Brain microvascular endothelial cell (primary cell): Measurements from ENCODE around the gene CREB5.

Source experiments
- DNase-seq: peaks from one replicate; pipeline ENCODE4 v3.0.0-alpha.2; 2020
- H3K27ac ChIP-seq: fragments of 250-450 bp; sonication (Bioruptor Pico); 2 replicates; pipeline ENCODE4 v1.5.1; 2020; ENCODE audit warnings: mild to moderate bottlenecking, moderate library complexity
- H3K27me3 ChIP-seq: fragments of 250-450 bp; sonication (Bioruptor Pico); replicated peaks from 2 replicates; pipeline ENCODE4 v1.5.1; 2020; ENCODE audit warnings: mild to moderate bottlenecking
- H3K36me3 ChIP-seq: fragments of 250-450 bp; sonication (Bioruptor Pico); replicated peaks from 2 replicates; pipeline ENCODE4 v1.5.1; 2020; ENCODE audit warnings: mild to moderate bottlenecking
- H3K4me3 ChIP-seq: 2 replicates; pipeline ENCODE4 v1.5.1; 2011; ENCODE audit warnings: low read depth, mild to moderate bottlenecking, control low read depth, low read length, moderate library complexity
- in situ Hi-C: cut with HindIII; loops from 2 replicates; pipeline ENCODE4 v1.10.0; 2017; ENCODE audit warnings: low sequenced_read_pairs, low pct_ligation_motif_present
- TF ChIP-seq, protein P1 (sequence below): IDR thresholded peaks from 2 replicates; pipeline ENCODE4 v1.5.1; 2011; ENCODE audit warnings: low read depth, mild to moderate bottlenecking, moderate library complexity, low read length, control low read depth, inconsistent platforms; ENCODE audit errors: missing control alignments

The CREB5 gene

DNA sequence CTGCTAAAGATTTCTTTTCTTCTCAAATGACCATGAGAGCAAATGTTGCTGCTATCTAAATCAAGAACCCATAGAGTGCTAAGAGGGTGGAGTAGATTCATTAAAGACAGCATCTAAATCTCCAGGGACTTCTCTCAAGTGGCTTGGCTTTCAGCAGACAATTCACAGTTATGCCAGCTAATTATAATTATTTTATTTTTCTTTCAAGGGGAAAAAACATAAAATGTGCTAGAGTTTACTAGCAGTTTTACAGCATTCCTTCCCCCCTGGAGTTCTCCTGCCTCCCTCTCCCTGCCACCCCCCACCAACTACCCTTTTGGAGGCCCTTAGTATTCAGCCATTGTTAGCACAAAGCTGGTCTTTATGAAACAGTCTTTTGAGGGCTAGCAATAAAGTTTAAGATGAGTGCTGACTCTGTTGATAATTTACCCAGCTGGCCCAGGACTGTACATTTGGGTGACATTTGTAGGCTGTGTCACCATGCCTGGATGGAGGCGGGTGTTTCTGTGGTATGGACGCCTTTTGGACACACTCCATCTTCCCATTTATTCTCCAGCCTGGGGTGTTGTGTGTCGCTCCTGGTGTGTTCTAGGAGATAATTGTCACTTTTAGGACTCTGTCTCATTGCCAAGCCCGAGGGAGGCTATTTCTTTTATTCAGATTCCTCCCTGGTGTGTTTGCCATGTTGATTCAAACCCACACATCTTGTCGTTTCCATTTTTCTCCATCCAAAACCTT, 160.2 kb downstream of the CREB5 start:
- TF ChIP-seq, protein P1, sequence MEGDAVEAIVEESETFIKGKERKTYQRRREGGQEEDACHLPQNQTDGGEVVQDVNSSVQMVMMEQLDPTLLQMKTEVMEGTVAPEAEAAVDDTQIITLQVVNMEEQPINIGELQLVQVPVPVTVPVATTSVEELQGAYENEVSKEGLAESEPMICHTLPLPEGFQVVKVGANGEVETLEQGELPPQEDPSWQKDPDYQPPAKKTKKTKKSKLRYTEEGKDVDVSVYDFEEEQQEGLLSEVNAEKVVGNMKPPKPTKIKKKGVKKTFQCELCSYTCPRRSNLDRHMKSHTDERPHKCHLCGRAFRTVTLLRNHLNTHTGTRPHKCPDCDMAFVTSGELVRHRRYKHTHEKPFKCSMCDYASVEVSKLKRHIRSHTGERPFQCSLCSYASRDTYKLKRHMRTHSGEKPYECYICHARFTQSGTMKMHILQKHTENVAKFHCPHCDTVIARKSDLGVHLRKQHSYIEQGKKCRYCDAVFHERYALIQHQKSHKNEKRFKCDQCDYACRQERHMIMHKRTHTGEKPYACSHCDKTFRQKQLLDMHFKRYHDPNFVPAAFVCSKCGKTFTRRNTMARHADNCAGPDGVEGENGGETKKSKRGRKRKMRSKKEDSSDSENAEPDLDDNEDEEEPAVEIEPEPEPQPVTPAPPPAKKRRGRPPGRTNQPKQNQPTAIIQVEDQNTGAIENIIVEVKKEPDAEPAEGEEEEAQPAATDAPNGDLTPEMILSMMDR = no peak
- no peak overlapping the region for H3K27ac ChIP-seq
- H3K4me3 ChIP-seq = no peak overlapping the region
- no peaks in the 10 kb centered on the region for H3K27me3 ChIP-seq
- H3K36me3 ChIP-seq = no peaks in the 10 kb centered on the region
- DNase-seq = no peak
- in situ Hi-C loops = no loop called here

DNA sequence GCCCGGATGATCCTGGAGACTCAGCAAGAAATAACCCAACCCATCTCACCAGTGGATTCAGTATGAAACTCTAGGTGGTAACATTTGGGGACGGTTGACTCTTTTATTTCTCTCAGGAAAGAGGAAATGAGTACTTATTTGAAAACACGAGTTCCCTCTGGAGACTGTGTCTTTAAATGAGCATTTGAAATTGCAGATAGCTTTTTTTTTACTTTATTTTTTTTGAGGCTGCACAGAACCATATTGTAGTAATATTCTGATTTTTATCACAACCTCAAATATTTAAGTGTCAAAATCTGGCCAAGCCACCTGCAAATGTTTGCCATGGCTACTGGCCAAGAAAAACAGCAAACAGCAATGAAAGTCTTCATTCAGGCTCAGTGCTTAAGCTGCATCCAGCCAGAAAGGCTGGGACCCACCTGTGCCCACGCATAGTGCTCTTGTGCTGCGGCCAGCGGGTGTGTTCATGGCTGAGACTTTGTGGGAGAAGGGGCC, 160.8 kb downstream of the CREB5 start:
- TF ChIP-seq, protein P1 = no peak
- Histone ChIP-seq H3K27ac (no peak overlapping the region), H3K36me3 (no peaks in the 10 kb centered on the region), H3K4me3 (no peak overlapping the region), H3K27me3 (no peaks in the 10 kb centered on the region)
- in situ Hi-C loops = no loop called here
- DNase-seq = peak; percentile 68

DNA sequence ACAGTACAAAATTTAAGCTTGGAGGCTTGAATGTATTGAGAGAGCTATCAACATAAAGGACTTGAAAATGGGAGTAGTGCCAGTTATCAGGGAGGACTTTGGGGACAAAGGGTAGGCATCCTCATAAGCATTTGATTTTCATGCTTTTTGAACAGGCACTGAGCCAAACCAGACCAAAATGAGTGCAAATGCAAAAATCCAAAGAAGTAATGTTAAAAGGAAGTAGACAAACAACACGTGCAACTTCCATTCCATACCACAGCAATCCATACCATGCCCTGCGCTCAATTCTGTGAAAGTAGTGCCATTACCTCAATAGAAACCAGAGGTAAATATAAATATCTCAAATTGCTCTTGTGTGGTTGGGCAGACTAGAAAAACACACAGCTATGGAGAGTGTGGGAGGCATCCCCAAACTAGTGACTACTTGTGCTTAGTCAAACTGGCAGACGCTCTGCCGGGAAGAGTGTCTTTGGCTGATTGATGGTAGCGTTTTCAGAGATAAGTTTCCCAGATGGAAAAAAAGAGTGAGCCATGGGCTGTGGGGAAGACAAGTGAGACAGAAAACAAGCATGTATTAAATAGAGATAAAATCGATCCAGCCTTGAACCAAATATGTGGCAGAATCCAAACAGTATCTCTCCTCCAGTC, 161.5 kb downstream of the CREB5 start:
- DNase-seq = no peak
- no peaks in the 10 kb centered on the region for H3K36me3 ChIP-seq
- TF ChIP-seq, protein P1 = no peak
- H3K4me3 ChIP-seq = no peak overlapping the region
- in situ Hi-C loops = no loop called here
- no peaks in the 10 kb centered on the region for H3K27me3 ChIP-seq
- H3K27ac ChIP-seq = no peak overlapping the region

DNA sequence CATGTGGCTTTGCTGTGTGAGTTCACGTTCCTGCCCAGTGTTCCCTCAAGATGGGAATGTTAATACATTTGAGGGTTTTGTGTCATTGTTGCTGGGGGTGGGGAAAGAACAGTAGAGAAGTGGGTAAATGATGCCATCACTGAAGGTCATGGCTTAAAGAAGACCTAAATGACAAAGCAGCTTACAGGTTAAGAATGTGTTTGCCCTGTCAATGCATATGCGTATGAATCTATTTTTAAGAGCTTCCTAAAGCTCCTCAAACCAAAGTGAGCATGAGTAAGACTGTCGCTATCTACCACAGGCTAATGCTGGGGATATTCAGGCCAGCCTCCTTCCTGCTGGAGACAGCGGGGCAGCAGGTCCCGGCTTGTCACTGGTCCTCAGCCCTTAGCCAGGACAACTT, 162.9 kb downstream of the CREB5 start:
- Histone ChIP-seq H3K27me3 (no peaks in the 10 kb centered on the region), H3K36me3 (no peaks in the 10 kb centered on the region), H3K4me3 (no peak overlapping the region), H3K27ac (no peak overlapping the region)
- TF ChIP-seq, protein P1 = no peak
- peak; percentile 67 for DNase-seq
- in situ Hi-C loops = no loop called here

DNA sequence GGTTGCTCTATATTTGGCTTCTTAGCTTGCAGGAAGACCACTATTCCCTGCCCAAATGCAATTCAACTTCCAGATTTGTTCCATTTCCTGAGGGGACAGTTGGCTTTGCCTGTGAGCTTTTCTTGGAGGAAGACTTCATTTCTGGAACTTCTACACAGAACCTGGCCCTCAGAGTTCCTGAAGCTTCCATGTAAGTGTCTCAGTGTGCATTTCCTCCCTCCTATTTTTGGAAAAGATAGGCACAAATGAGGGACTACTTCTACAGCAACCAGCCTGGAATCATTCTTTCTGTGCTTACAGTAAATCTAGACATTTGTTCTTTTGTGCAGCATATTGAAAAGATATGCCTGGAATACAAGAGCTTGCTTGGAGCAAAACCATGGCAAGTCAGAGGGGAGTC, 164.3 kb downstream of the CREB5 start:
- Histone ChIP-seq H3K4me3 (no peak overlapping the region), H3K27me3 (no peaks in the 10 kb centered on the region), H3K36me3 (no peaks in the 10 kb centered on the region), H3K27ac (no peak overlapping the region)
- no peak for DNase-seq
- in situ Hi-C loops = no loop called here
- TF ChIP-seq, protein P1 = no peak
